Measurements from ENCODE around the gene LTBP2.

Gene LTBP2

DNA sequence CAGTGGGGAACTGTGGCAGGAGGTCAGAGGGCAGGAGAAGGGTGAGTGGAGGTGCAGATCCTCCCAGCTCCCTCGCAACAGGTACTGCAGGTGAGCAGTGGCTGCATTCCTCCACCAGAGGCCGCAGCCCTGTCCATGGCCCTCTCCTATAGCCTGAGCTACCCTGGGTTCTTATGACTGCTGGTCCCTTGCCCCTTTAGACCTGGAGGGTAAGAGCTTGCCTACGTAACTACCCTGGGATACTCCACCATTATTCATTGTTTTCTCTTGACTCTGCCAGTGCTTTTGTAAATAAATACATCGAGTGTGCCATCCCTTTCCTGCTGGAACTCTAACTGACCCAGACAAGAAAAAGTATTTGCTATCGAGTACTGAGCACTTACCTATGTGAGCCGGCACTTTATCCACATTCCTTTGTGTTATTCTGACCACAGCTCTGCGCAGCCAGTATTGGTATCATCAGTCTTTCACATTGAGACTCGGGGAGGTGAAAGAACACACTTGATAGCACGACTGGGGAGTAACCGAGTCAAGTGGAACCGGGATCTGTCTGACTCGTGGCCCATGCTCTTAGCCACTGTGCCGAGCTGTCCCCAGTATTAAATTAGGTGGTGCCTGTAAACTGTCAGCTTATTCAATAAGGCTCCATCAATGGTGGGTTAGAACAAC, 38.5 kb downstream of the LTBP2 start:
- DNase-seq, result no peak

DNA sequence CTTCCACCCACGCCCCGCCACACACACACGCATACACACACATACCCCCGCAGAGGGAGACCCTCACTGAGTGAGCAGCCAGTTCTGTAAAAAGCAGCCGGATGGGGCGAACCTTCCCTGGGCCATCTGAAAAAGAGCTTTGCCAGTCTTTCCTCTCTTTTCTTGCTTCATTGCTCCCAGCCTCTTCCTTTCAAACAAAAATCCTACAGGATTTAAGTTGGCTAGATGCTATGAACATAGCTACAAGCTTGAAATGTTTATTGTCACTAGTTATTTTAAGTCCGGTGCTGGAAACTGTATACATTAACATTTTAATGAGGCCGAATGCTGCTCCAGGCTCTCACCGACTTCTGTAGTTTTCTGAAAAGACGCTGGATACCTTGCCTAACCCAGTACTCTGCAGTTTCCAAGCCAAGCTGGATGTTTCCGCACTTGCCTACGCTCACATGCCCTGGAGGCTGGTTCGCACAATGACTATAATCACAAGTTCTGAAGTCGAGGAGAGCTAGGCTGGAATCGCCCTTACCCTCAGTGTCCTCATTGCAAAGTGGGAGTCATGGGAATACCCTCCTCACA, 39.2 kb downstream of the LTBP2 start:
- no peak for DNase-seq

DNA sequence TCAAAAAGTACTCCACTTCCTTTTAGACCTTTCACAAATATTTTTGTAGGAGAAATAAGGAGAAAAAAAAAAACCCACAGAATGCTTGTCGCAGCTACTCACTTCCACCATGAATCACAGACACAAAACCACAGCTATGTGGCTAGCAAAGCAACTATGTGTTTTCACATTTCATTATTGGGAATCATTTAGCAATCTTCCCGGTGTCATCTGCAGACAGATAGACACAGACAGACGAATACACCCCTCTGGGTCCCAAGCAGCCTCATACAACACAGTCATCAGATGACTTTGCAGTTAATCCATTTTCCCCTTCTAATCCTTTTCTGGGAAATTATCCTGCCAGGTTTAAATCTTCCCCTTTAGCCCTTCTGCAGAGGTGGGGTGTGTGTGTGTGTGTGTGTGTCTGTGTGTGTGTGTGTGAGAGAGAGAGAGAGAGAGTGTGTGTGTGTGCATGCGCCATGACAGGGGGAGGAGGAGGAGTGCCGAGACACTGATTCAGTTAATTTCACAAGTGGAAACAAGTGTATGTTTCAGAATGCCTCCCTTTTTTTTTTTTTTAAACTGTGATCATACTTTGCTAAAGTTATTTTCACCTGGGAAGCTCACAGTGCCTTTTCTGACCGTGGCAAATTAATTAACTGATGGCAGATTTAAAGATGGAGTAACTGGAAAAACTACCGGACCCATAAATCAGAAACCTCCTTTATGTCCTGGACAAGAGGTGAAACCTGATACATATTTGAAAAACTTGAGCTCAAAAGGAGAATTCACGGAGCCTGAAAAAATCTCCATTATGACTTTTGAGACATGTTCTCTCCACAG, 39.9 kb downstream of the LTBP2 start:
- peak in 11 of 56 donors; percentile 10 to 57 (median 30) for DNase-seq

DNA sequence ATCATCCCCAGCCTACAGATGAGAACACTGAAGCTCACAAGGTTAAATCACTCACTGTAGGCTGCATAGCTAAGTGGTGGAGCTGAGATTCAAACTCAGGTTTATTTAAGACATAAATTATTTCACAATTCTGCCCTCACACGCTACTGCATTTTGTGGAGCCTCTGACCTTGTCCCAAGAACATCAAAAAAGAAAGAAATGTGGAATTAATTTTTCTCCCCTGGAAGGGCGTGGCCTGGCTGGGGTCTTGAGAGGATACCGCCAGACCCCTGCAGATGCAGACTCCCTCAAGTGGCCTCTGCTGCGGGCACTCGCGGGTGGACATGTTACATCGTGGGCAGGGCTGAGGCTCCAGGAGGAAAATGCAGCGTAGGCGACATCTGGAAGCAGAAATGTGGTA, 40.6 kb downstream of the LTBP2 start:
- DNase-seq, result no peak

DNA sequence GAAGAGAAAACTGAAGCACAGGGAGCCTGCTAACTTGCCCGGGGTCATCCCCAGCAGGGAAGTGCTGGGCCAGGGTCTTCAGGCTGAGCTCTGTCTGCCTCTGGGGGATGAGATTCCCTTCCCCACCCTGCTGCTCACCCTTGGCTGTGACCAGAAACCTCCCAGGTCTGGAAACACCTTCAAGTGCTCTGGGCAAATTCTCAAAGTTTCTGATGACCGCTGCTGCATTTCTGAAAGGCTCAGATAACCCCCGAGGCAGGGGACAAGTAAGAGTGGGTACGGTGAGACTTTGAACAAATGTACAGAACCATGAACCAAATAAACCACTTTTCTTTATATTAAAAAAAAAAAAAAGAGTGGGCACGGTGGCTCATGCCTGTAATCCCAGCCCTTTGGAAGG, 41.3 kb downstream of the LTBP2 start:
- no peak for DNase-seq

DNA sequence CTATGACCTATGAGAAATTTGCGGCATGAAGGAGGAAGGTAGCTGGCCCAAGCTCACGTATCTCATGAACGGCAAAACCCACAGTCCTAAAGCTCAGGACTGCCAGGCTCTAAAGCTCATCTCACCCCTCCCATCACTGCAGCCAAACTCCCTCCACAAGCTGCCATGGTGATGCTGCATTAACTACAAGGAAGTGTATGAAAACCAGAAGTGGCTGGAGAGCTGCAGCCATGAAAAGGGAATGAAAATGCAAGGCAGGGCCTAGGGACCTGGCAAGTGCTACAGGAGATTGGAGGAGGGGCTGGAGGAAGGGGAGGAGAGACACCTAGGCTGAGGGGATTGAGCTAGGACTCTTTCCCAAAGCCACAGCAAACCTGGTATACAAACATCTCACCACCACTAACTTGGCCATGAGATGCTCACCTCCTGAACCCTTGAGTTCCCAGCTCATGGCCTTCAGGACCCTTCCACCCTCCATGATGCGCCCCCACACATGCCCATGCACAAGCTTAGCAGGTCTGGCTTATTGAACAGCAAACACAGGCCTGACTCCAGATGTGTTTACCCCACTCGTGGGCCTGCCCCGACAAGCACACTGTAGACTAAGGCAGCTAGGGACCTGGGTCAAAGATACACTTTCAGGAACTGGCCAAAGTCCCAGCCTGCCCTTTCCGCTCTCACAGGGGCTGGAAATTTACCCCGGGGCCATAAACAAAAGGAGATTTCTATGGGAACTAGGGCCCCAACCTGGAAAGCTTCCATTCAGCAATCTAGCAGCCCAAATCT, 42.0 kb downstream of the LTBP2 start:
- peak in 4 of 56 donors; percentile 10 to 46 (median 22) for DNase-seq

DNA sequence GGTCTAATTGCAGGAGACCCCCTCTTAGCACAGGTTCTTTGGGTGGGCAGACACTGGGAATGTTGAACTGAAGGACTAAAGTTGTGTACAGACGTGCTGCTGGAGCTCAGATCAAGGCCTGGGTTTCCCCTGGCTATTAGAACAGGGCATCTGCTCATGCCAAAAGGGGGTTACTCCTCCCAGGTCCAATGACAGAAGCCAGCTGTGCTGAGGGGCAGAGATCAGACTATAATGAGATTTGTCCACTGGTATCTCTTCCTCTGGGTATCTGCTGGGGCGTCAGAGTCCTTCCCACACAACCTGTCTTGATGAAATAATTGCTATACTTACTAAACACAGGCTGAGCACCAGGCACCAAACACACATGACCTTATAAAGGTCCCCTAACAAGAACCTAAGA, 42.6 kb downstream of the LTBP2 start:
- DNase-seq, result no peak

DNA sequence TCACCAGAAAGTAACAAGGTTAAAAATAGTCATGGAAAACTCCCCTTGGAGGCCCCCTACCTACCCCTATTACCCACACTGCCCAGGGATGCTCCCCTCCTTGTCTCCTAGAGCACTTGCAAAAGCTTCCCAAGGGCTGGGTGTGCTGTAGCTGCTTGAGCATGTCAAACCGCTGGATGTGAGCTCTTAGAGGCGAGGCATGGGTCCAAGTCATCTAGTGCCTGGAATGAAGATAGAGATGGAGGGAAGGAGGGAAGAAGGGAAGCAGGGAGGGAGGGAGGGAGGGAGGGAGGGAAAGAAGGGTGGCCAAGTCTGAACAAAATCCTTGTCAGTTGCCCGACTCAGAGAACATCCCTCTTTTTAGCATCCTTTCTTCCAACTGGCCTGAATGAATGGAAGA, 43.1 kb downstream of the LTBP2 start:
- DNase-seq, result peak in 1 of 56 donors; percentile 18

DNA sequence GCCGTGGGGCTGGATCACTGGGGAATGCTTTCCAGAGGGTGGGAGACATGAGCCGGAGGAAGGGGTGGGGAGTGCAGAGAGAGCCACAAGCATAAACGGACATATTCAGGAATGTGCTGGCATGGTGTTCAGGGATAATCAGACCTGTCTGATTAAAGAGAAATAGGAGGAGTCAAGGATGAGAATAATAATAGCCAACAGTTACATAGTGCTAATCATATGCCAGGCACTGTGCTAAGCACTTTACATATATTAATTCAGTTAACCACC, 43.7 kb downstream of the LTBP2 start:
- DNase-seq, result no peak

DNA sequence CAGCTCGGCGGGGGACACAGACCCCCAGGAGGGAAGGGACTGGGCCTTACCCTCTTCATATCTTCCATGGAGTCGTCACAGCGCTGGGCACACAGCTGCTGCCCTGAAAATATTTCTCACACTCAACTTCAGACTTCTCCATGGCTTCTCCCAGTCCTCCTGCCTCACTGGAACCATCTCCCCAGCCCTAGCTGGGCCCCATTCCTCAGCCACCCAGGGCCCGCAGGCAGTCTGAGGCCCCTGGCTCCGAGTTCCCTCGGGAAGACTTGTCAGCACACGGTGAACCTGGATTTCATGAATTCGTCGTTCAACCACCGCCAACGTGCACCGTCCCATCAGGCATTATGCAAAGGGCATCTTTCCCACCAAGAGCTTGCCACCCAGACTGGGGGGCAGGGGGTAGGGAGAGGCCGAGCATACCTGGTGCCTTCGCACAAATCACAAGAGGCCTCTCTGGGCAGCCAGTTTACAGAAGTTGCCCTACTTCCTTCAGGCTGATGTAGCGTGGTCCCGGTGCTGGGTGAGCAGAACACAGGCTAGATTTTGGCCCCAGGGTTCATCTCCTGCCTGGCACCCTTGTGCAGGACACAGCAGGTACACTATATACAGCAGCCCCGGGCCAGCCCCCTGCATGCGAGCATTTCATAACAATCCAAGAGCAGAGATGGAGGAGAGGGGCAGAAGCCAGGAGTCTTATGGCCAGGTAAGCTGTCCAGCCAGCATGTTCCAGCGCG, 44.2 kb downstream of the LTBP2 start:
- no peak for DNase-seq

DNA sequence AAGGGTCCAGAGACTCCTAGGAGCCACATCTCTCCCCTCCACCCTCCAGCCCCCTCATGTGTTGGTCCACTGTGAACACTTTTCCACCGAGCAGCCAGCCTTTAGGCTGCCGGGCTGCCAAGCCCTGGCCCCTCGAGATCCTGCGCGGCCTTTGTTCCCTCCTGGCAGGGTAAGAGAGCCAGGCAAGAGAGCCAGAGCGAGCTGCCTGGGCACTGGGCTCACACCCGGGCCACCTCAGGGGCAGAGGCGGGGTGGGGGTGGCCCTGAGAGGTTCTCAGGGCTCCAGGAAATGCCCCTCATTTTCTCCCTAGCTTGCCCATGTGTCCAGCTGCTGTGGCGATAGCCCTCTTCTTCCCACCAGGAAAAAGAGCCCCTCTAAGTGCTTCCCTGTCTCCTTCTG, 44.8 kb downstream of the LTBP2 start:
- DNase-seq, result peak in 15 of 56 donors; percentile 10 to 50 (median 25)

DNA sequence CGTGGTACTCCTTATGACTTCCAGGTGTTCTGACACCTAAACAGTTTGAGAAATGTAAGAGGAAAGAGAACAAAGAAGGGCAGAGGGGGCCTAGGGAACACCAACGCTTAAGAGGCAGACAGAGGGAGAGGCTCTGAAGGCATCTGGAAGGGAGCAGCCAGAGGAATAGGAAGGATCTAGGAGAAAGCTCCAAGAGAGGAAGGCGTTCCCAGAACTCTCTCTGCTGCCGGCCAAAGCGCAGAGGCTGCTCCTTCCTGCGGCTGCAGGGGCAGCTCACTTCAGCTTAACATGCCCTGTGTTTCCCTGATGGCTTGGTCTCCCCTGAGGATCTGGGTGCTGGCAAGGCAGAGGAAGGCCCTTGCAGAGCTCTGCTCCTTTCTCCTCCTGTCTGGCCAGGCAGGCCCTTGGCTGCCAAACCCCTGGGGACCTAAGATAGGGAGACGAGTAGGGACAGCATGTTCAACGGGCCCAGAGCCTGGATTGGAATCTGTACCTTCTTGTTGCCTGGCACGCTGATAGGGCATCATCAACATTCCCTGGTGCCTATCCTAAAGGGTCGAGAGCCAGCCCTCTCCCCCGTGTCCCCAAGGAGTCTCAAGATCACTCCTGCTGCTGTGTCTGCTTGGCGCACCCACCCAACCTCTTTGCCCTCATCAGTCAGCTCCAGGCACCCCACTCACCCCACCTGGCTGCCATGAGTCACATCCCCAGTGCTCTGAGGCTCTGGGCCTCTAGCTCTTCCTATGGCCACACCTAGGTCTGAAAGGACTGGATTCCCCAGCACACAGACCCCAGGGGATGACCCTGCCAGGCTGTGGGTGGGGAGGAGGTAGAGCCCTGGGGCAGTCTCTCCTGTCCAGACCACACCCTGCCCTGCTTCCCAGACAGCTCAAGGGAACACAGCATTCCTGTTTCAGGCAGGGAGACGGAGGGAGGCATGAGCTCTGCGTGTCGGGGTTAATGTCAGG, 45.6 kb downstream of the LTBP2 start:
- no peak for DNase-seq

DNA sequence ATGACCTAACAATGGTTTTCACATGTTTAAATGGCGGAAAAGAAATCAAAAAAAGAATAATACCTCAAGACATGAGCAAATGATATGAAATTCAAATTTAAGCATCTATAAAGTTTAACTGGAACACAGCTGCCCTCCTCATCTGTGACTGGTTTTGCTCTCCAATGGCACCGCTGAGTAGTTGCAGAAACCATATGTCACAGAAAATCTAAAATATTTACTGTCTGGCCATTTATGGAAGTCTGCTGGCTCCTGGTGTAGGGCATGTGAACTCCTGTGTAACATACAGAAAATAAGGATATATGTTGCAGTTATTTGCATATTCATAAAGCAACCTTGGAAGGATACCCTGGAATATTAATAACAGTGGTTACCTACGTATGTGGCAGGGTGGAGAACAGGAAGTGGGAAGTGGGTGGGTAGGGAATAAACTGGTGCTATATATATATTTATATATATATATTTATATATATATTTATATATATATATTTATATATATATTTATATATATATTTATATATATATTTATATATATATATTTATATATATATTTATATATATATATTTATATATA, 48.4 kb downstream of the LTBP2 start:
- DNase-seq, result no peak

DNA sequence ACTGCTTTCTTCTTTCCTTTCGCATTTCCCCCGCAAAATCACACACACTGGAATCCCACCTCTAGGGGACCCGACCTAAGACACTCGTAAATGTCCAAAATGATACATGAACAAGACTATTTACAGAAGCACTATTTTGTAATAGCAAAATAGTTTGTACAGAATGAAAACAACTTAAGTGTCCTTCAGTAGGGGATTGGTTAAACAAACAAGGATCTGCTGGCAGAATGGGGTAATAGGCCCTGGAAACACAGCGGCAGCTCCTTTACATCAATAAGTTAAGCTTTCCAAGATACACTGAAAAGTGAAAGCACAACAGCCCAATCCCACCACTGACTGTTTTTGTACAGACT, 48.8 kb downstream of the LTBP2 start:
- DNase-seq, result no peak

DNA sequence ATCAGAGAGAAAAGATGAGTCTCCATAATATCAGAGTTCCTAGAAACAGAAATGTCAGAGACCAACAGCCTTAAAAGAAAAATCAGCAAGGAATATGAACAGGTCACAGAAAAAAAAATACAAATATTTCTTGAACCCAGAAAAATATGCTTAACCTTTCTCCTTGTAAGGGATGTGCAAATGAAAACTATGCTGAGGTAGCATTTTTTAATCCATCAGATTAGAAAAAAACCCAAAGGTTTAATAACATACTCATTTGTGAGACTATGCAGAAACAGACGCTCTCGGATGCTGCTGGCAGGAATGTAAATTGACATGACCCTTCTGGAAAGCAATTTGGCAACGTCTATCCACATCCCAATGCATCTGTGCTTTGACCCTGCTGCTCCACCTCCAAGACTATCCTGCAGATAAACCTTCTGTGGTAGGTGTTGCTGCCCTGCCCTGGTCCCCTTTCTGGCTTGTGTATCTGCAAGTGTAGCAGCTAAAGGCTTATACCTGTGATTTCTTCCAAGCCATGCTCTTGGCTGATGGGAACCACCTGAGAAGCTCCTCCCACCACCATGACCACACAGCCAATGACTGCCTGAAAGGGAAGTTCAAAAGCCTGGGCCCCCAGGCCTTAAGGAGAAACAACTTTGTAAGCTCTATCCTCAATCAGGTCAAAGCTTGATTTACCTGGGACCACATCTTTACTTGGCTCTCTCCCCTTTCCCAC, 49.4 kb downstream of the LTBP2 start:
- DNase-seq, result no peak

DNA sequence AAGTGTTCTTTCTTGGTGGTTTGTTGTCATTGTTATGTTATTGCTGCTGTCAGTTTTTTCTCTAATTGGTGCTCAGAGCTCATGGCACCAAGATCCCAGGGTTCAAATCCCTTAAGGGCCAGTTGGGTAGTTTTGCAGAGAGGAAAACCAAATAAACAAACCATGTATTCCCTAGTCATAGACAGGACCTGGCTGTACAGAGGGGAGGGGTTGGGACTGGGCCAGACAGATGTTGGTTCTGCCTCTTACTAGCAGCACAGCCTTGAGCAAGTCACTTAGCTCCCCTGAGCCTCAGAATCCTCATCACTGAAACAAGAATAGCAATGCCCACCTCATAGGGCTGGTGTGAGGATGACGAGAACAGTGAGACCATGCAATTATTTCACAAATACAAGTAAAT, 53.4 kb downstream of the LTBP2 start:
- DNase-seq, result no peak

DNA sequence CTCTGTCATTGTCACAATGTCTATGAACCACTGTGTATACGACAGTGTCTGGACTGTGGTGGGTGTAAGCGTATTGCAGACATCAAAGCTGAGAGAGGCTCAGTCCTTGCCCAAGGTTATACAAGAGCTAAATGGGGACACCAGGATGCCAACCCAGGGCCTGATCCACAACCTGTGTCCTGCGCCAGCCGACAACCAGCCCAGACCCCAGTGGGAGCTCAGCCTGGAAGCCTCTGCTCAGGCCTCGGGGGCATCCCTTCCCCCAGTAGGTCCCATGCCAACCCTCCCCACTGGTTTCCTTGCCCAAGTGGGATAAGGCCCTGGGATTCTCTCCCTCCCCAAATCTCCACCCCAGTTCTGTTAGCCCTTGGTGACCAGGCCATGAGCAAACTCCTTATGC, 54.3 kb downstream of the LTBP2 start:
- DNase-seq, result no peak

DNA sequence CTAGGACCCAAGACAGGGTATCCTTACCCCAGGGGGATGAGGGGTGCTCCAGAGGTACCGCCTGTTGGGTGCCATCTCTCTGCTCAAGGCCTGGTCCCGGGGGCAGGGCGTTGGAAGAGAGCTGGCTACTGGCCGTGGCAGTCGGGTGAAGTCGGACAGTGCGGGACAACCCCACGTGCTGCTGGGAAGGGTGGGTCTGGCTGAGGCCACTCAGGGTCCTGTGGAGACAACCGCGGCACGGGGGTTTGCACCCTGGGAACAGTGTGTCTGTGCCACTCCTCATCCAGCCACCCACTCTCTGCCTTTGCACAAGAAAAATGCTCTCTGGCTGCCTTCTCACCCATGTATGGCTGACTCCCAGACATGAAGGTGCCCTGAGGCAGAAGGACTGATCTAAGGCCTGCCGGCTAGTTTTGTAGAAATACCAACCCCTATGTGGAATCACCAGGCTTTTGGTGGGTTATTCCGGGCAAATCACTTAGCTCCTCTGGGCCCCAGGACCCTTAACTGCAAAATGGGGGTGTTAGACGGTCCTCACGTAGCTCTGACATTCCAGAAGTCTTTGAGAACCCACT, 56.5 kb downstream of the LTBP2 start:
- no peak for DNase-seq
